ENCODE measurements around the gene CCL23. TPM values are rescaled to one million over a fixed set of nuclear protein-coding genes. Genes with fewer than 3 reads are reported as not detected.

CCL23 gene
- total RNA-seq, 1 donor from 2014 or later, result not detected

DNA sequence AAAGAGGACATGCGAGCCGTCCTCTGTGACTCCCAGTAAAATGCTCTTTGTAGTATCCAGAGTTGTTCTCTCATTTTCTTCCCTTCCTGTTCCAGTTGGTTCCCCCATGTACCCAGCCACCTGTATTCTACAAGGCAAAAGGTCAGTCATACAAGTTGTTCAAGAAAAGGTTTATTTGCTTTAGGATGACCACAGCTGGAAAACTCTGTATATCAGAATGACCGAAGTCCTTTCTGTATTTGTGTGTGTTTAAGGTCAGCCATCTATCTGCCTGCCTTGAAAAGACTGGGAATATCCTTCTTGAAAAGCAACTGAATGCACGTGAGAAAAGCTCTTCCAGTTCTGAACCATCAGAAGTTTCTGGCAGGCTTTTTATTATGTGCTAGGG is 44.8 kb downstream of the CCL23 start:
- ATAC-seq (ENCODE audit: low read depth), result no peak
- TF ChIP-seq CTCF (IDR thresholded peaks at IDR 0.05), result no peak
- POLR2A ChIA-PET, result no interaction called here
- Mint-ChIP-seq H3K9me3 (no peaks in the 10 kb centered on the region), H3K27me3 (peaks cover 5% of the 10 kb centered on the region), H3K4me3 (no peak overlapping the region), H3K36me3 (ENCODE audit: low read depth) (no peaks in the 10 kb centered on the region), H3K27ac (no peak overlapping the region), H3K4me1 (peaks cover 19% of the 10 kb centered on the region)
- intact Hi-C loops (cut with micrococcal nuclease), result no loop called here
- CTCF ChIA-PET, result interaction anchor here (1.0 to 19.6 kb wide), 4 partner anchors 10 to 510 kb away, joined by 3 to 481 read pairs (median 52); partner anchors contain the start of genes CCL14 and ZNHIT3
- DNase-seq, result no peak

GRCh38 chr17:35972535-35972934 is 45.2 kb downstream of the CCL23 start:
- H3K36me3 Mint-ChIP-seq (ENCODE audit: low read depth), result no peaks in the 10 kb centered on the region
- ATAC-seq (ENCODE audit: low read depth) (no peak), DNase-seq (no peak)
- intact Hi-C loops (cut with micrococcal nuclease), result no loop called here
- no peak overlapping the region for H3K4me3 Mint-ChIP-seq
- no peak overlapping the region for H3K27ac Mint-ChIP-seq
- H3K4me1 Mint-ChIP-seq, result peaks cover 15% of the 10 kb centered on the region
- H3K27me3 Mint-ChIP-seq, result peaks cover 5% of the 10 kb centered on the region
- TF ChIP-seq CTCF (IDR thresholded peaks at IDR 0.05), result no peak
- ChIA-PET POLR2A (no interaction called here), CTCF (interaction anchor here (1.0 to 19.6 kb wide), 4 partner anchors 10 to 511 kb away, joined by 3 to 481 read pairs (median 52); partner anchors contain the start of genes CCL14 and ZNHIT3)
- no peaks in the 10 kb centered on the region for H3K9me3 Mint-ChIP-seq

GRCh38 chr17:35972066-35972465 is 45.7 kb downstream of the CCL23 start:
- Mint-ChIP-seq H3K9me3 (no peaks in the 10 kb centered on the region), H3K4me3 (no peak overlapping the region), H3K27me3 (peaks cover 5% of the 10 kb centered on the region), H3K36me3 (ENCODE audit: low read depth) (no peaks in the 10 kb centered on the region), H3K27ac (no peak overlapping the region), H3K4me1 (peaks cover 11% of the 10 kb centered on the region)
- TF ChIP-seq CTCF (IDR thresholded peaks at IDR 0.05), result no peak
- POLR2A ChIA-PET, result no interaction called here
- intact Hi-C loops (cut with micrococcal nuclease), result no loop called here
- DNase-seq (no peak), ATAC-seq (ENCODE audit: low read depth) (no peak)
- CTCF ChIA-PET, result interaction anchor here (1.0 to 19.6 kb wide), 5 partner anchors 10 to 511 kb away, joined by 3 to 481 read pairs (median 4); partner anchors contain the start of genes CCL14 and ZNHIT3

- peak; percentile 84 for ATAC-seq (ENCODE audit: low read depth)
- no peak overlapping the region for H3K27ac Mint-ChIP-seq
- peak; percentile 62 for TF ChIP-seq CTCF (IDR thresholded peaks at IDR 0.05)
- no peak overlapping the region for H3K4me3 Mint-ChIP-seq
- no peaks in the 10 kb centered on the region for H3K9me3 Mint-ChIP-seq
- intact Hi-C loops (cut with micrococcal nuclease), result loop anchor here (1.0 to 2.0 kb wide), 4 partner anchors 180 to 1077 kb away; partner anchors contain the start of genes MYO19 and PIGW
- CTCF ChIA-PET, result interaction anchor here (0.6 to 19.6 kb wide), 26 partner anchors 8 to 633 kb away, joined by 3 to 481 read pairs (median 4); partner anchors contain the start of genes CCL16, CCL3 and ZNHIT3
- no peaks in the 10 kb centered on the region for H3K36me3 Mint-ChIP-seq (ENCODE audit: low read depth)
- H3K4me1 Mint-ChIP-seq, result peaks cover 1% of the 10 kb centered on the region
- POLR2A ChIA-PET, result interaction anchor here (0.6 to 1.0 kb wide), 3 partner anchors 516 to 714 kb away, joined by 3 to 4 read pairs (median 3); partner anchors contain the start of gene MYO19
- H3K27me3 Mint-ChIP-seq, result peaks cover 5% of the 10 kb centered on the region
- peak; percentile 49 for DNase-seq
These were observed 48.0 kb downstream of the CCL23 start for GRCh38 chr17:35969558-35970380.

DNA sequence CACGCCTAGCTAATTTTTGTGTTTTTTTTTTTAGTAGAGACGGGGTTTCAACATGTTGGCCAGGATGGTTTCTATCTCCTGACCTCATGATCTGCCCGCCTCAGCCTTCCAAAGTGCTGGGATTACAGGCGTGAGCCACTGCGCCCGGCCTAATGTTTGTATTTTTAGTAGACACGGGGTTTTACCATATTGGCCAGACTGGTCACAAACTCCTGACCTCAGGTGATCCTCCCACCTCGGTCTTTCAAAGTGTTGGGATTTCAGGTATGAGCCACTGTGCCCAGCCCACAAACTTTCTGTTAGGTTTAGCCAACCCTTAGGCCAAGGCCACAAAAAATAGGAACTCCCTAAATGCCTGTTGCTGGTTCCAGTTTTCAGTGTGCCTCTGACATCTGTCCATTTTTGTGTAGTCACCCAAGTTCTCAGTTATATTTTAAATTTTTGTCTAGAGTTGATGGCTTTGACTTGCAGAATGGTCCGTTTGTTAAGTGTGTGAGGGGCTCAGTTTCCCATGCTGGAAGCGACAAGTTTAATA is 49.2 kb downstream of the CCL23 start:
- ATAC-seq (ENCODE audit: low read depth) (no peak), DNase-seq (no peak)
- no peak overlapping the region for H3K27ac Mint-ChIP-seq
- ChIA-PET CTCF (interaction anchor here (0.8 to 19.6 kb wide), 9 partner anchors 9 to 634 kb away, joined by 3 to 481 read pairs (median 4); partner anchors contain the start of genes CCL16, CCL3 and ZNHIT3), POLR2A (no interaction called here)
- no peaks in the 10 kb centered on the region for H3K9me3 Mint-ChIP-seq
- H3K4me1 Mint-ChIP-seq, result peaks cover 1% of the 10 kb centered on the region
- intact Hi-C loops (cut with micrococcal nuclease), result loop anchor here (1.0 to 2.0 kb wide), 4 partner anchors 181 to 1078 kb away; partner anchors contain the start of genes MYO19 and PIGW
- H3K27me3 Mint-ChIP-seq, result peaks cover 9% of the 10 kb centered on the region
- H3K36me3 Mint-ChIP-seq (ENCODE audit: low read depth), result no peaks in the 10 kb centered on the region
- TF ChIP-seq CTCF (IDR thresholded peaks at IDR 0.05), result no peak
- no peak overlapping the region for H3K4me3 Mint-ChIP-seq
